Iris pigment epithelial cell (primary cell): ENCODE results near the gene CCDC142.
A peak's percentile ranks its signal among the peaks of the same experiment; 100 is the strongest.
"Not testable (repeated sequence)": the region's sequence is repeated elsewhere in the genome, so short reads cannot be mapped to it uniquely, and the experiment has no call there.

ENCODE experiments used
- DNase-seq: peaks from one replicate; pipeline ENCODE4 v3.0.0-alpha.2; 2011; ENCODE audit warnings: low read depth

CCDC142 gene

GRCh38 chr2:74464406-74464805 is 18.4 kb downstream of the CCDC142 start:
- no peak for DNase-seq

- no peak for DNase-seq
Observed at GRCh38 chr2:74462786-74463105, 20.1 kb downstream of the CCDC142 start.

GRCh38 chr2:74462054-74462785 is 20.6 kb downstream of the CCDC142 start:
- DNase-seq, result no peak

- DNase-seq, result no peak
Observed at GRCh38 chr2:74461187-74462053, 21.4 kb downstream of the CCDC142 start.

- DNase-seq, result not testable (repeated sequence)
Observed at GRCh38 chr2:74460187-74460586, 22.6 kb downstream of the CCDC142 start.

GRCh38 chr2:74459503-74460118 is 23.2 kb downstream of the CCDC142 start:
- DNase-seq, result not testable (repeated sequence)

- DNase-seq, result no peak
Observed at GRCh38 chr2:74458938-74459363, 23.8 kb downstream of the CCDC142 start.

GRCh38 chr2:74458132-74458937 is 24.5 kb downstream of the CCDC142 start, which contains the start of gene WBP1:
Gene WBP1 (plus strand): TSS chr2:74458438. CDS start chr2:74458603, 165 bp downstream.
- DNase-seq, result peak; percentile 100

GRCh38 chr2:74457549-74458131 is 25.2 kb downstream of the CCDC142 start:
- DNase-seq, result no peak

GRCh38 chr2:74457129-74457548 is 25.7 kb downstream of the CCDC142 start:
- DNase-seq, result peak; percentile 53

GRCh38 chr2:74454654-74455511 is 27.9 kb downstream of the CCDC142 start, which contains the start of gene INO80B:
Gene INO80B (plus strand): TSS chr2:74455087. CDS start chr2:74455117, 30 bp downstream.
- DNase-seq, result peak; percentile 98

GRCh38 chr2:74450570-74451190 is 32.1 kb downstream of the CCDC142 start:
- no peak for DNase-seq

GRCh38 chr2:74448771-74449170 is 34.0 kb downstream of the CCDC142 start:
- DNase-seq, result no peak

- DNase-seq, result no peak
Observed at GRCh38 chr2:74447230-74447999, 35.4 kb downstream of the CCDC142 start.

GRCh38 chr2:74444498-74445318 is 38.1 kb downstream of the CCDC142 start:
- DNase-seq, result no peak

GRCh38 chr2:74442483-74443297 is 40.1 kb downstream of the CCDC142 start:
- DNase-seq, result not testable (repeated sequence)
